Gastroesophageal sphincter (tissue), 4 donors: Measurements from ENCODE around the gene GCNT4. TPM values are rescaled to one million over a fixed set of nuclear protein-coding genes. Genes with fewer than 3 reads are reported as not detected.

Source experiments
- ATAC-seq: fragments of 150-250 bp; one replicate; pipeline ENCODE4 v1.9.1; 2016; ENCODE audit warnings: mild to moderate bottlenecking, moderate library complexity
- H3K27ac ChIP-seq, 4 donors: fragments of 200-600 bp; sonication (generic) in 3 of 4; 1 replicate in 3 of 4; 2 replicates in 1 of 4; pipeline ENCODE4 v1.5.1; 2016 to 2019
- H3K27me3 ChIP-seq: fragments of 200-600 bp; sonication (generic); one replicate; pipeline ENCODE4 v1.5.1; 2019
- H3K36me3 ChIP-seq, 2 donors: fragments of 200-600 bp; sonication (generic); one replicate each; pipeline ENCODE4 v1.5.1; 2019; ENCODE audit warnings: control low read depth in 1 of 2
- H3K4me1 ChIP-seq, 3 donors: fragments of 200-600 bp; sonication (generic); 1 replicate in 2 of 3; 2 replicates in 1 of 3; pipeline ENCODE4 v1.5.1; 2016 to 2019; ENCODE audit warnings: control low read depth in 2 of 3
- H3K4me3 ChIP-seq, 2 donors: fragments of 200-600 bp; sonication (generic); one replicate each; pipeline ENCODE4 v1.5.1; 2019; ENCODE audit warnings: mild to moderate bottlenecking in 1 of 2, moderate library complexity in 1 of 2
- H3K9me3 ChIP-seq, 3 donors: fragments of 200-600 bp; sonication (generic); one replicate each; pipeline ENCODE4 v1.5.1; 2017 to 2019; ENCODE audit warnings: control low read depth in 2 of 3
- CTCF ChIP-seq, 4 experiments: fragments of 200-600 bp in 2 of 4; fragments of 450-650 bp in 2 of 4; sonication (generic) in 1 of 4; IDR thresholded peaks; one replicate each; pipeline ENCODE4 v1.5.1; 2017 to 2019; ENCODE audit warnings: antibody characterized with exemption in 4 of 4, mild to moderate bottlenecking in 2 of 4, moderate library complexity in 2 of 4
- EP300 ChIP-seq: sonication (generic); formaldehyde crosslinking; IDR thresholded peaks from one replicate; pipeline ENCODE4 v1.6.1; 2017; ENCODE audit warnings: antibody characterized with exemption, mild to moderate bottlenecking
- POLR2A ChIP-seq, 2 donors: fragments of 450-650 bp; IDR thresholded peaks; one replicate each; pipeline ENCODE4 v1.6.1; 2017; ENCODE audit warnings: antibody characterized with exemption in 2 of 2, mild to moderate bottlenecking in 2 of 2, moderate library complexity in 1 of 2
- POLR2AphosphoS5 ChIP-seq: sonication (generic); formaldehyde crosslinking; IDR thresholded peaks from one replicate; pipeline ENCODE4 v1.6.1; 2017; ENCODE audit warnings: antibody characterized with exemption
- WGBS, 2 donors: methylation state at CpG; one replicate each; pipeline ENCODE4 v1.1.5; 2018; ENCODE audit warnings: low coverage in 1 of 2; 5-methylcytosine and 5-hydroxymethylcytosine counted together
- total RNA-seq, 4 donors: library from RNA; depleted of rRNA; stranded (reverse); fragments of >200 nt; gene quantifications; one replicate each; pipeline ENCODE4 v1.1.0, GENCODE V29; 2016

Gene GCNT4
- total RNA-seq, 4 donors from 2014 or later: 4.0 to 14.3 (median 6.0) TPM

GRCh38 chr5:75018805-75019587 is 33.4 kb downstream of the GCNT4 start:
- H3K36me3 ChIP-seq: no peaks in the 10 kb centered on the region
- 62 to 71% methylated on average over 6 to 7 of the region's 7 CpGs for WGBS, 2 donors

DNA sequence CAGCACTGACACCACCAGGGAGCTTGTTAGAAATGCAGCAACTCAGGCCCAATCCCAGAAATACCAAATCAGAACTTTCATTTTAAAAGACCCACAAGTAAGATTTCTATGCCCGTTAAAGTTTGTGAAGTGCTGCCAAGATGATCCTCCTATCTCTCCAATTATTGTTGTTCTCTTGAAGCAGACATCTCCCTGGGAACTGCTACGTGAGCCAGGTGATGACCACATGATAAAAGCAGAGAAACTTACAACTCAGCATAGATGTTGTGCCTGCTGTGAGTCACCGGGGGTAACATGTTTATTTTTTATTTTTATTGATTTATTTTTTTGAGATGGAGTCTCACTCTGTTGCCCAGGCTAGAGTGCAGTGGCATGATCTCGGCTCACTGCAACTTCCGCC is 34.4 kb downstream of the GCNT4 start:
- 81 to 86% methylated on average over 5 of the region's 5 CpGs for WGBS, 2 donors
- Histone ChIP-seq H3K36me3 (no peaks in the 10 kb centered on the region), H3K27me3 (no peaks in the 10 kb centered on the region), H3K4me3 (no peak overlapping the region), H3K27ac (no peak overlapping the region), H3K4me1 (no peaks in the 10 kb centered on the region), H3K9me3 (no peaks in the 10 kb centered on the region)
- ATAC-seq: no peak
- TF ChIP-seq EP300 (no peak), POLR2A (IDR thresholded peaks at IDR 0.05) (no peak), POLR2AphosphoS5 (no peak), CTCF (IDR thresholded peaks at IDR 0.05) (no peak)

More at GRCh38 chr5:75018805-75019587, 33.4 kb downstream of the GCNT4 start:
- no peaks in the 10 kb centered on the region for H3K27me3 ChIP-seq
- H3K9me3 ChIP-seq: no peaks in the 10 kb centered on the region
- no peak for ATAC-seq
- H3K4me1 ChIP-seq: no peaks in the 10 kb centered on the region
- TF ChIP-seq POLR2A (IDR thresholded peaks at IDR 0.05): no peak
- no peak for TF ChIP-seq POLR2AphosphoS5
- TF ChIP-seq CTCF (IDR thresholded peaks at IDR 0.05): no peak
- TF ChIP-seq EP300: no peak
- no peak overlapping the region for H3K4me3 ChIP-seq
- no peak overlapping the region for H3K27ac ChIP-seq

DNA sequence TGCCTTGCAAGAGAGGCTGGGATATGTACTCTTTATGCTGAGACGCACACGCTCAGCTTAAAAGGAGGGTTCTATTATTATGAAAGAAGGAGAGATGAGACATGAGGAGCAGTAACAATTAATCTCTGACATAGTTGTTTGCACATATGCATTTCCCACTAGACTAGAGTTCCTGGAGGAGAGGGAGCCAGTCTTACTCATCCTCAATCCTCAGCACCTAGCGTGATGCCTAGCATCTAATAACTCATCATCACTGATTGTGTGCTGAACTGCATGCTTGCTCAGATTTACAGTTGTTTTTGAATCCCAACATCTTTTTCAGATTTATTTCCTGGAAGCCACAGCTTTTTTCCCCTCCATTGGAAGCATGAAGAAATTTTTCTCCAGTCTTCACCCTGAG is 35.5 kb downstream of the GCNT4 start:
- Histone ChIP-seq H3K27ac (no peak overlapping the region), H3K9me3 (no peaks in the 10 kb centered on the region), H3K4me1 (no peaks in the 10 kb centered on the region), H3K27me3 (no peaks in the 10 kb centered on the region), H3K36me3 (no peaks in the 10 kb centered on the region), H3K4me3 (no peak overlapping the region)
- WGBS, 2 donors: 59 to 97% methylated on average over 3 of the region's 3 CpGs
- no peak for ATAC-seq
- TF ChIP-seq CTCF (IDR thresholded peaks at IDR 0.05): no peak
- TF ChIP-seq POLR2AphosphoS5: no peak
- no peak for TF ChIP-seq EP300
- no peak for TF ChIP-seq POLR2A (IDR thresholded peaks at IDR 0.05)

- Histone ChIP-seq H3K36me3 (no peaks in the 10 kb centered on the region), H3K9me3 (no peaks in the 10 kb centered on the region), H3K4me1 (no peaks in the 10 kb centered on the region), H3K4me3 (no peak overlapping the region), H3K27me3 (no peaks in the 10 kb centered on the region), H3K27ac (no peak overlapping the region)
- no peak for TF ChIP-seq POLR2A (IDR thresholded peaks at IDR 0.05)
- no peak for TF ChIP-seq POLR2AphosphoS5
- TF ChIP-seq CTCF (IDR thresholded peaks at IDR 0.05): no peak
- no peak for TF ChIP-seq EP300
- 100% methylated on average over 1 of the region's 1 CpG; no CpG with 5 or more reads in 1 of the 2 donors for WGBS, 2 donors
- ATAC-seq: no peak
Measured at GRCh38 chr5:75012748-75013147, 39.6 kb downstream of the GCNT4 start.

DNA sequence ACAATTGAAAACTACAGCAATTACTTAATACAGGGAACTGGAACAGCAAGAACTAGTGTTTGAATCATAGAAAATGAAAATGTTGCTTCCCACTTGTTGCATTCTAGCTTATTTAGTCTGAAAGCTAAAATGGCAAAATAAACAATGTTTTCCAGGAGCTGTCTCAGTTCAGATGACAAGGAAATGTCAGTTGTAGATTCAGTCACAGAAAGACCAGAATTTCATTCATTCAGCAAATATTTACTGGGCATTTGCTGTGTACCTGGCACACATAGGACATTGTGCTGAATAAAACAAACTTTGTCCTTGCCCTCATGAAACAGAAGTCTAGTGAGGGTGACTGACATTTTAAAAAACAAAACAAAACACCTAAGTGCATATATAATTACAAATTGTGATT is 41.5 kb downstream of the GCNT4 start:
- ATAC-seq: no peak
- peaks cover 0 to 6% (median 0%) of the 10 kb centered on the region in 3 donors for H3K9me3 ChIP-seq
- no peak overlapping the region for H3K4me3 ChIP-seq
- H3K4me1 ChIP-seq: no peaks in the 10 kb centered on the region
- TF ChIP-seq EP300 (no peak), POLR2A (IDR thresholded peaks at IDR 0.05) (no peak), CTCF (IDR thresholded peaks at IDR 0.05) (no peak), POLR2AphosphoS5 (no peak)
- no peaks in the 10 kb centered on the region for H3K27me3 ChIP-seq
- H3K27ac ChIP-seq: no peak overlapping the region
- no peaks in the 10 kb centered on the region for H3K36me3 ChIP-seq
